NCI-H460 (cell line): ENCODE results near the gene TRABD2B. TPM values are rescaled to one million over a fixed set of nuclear protein-coding genes. Genes with fewer than 3 reads are reported as not detected.

Source experiments
- DNase-seq: peaks from one replicate; pipeline ENCODE4 v3.0.0-alpha.2; 2016; ENCODE audit warnings: low read depth; ENCODE audit errors: extremely low read depth
- total RNA-seq: library from RNA; depleted of rRNA; stranded (reverse); fragments of >200 nt; shearing (Covaris generic); gene quantifications from 2 replicates; pipeline ENCODE4 v1.2.3, GENCODE V29; 2014

Gene TRABD2B
- total RNA-seq, 1 experiment from 2014 or later: 1.3 TPM

DNA sequence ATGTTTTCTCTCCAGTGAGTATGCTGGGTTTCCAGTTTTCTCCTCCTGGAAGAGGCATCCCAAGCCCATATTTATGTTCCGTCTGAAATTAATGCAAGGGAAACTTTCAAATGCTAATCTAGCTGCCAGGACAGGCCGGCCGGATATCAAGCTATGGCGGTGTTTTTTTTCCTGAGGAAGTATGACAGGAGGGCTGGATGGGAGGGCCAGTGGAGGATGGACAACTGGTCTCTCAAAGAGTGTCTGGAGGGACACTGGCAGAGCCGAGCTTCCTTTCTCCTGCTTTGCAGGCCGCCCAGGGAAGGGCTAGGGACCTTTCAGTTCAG lies 212.7 kb downstream of the TRABD2B start:
- DNase-seq: no peak

DNA sequence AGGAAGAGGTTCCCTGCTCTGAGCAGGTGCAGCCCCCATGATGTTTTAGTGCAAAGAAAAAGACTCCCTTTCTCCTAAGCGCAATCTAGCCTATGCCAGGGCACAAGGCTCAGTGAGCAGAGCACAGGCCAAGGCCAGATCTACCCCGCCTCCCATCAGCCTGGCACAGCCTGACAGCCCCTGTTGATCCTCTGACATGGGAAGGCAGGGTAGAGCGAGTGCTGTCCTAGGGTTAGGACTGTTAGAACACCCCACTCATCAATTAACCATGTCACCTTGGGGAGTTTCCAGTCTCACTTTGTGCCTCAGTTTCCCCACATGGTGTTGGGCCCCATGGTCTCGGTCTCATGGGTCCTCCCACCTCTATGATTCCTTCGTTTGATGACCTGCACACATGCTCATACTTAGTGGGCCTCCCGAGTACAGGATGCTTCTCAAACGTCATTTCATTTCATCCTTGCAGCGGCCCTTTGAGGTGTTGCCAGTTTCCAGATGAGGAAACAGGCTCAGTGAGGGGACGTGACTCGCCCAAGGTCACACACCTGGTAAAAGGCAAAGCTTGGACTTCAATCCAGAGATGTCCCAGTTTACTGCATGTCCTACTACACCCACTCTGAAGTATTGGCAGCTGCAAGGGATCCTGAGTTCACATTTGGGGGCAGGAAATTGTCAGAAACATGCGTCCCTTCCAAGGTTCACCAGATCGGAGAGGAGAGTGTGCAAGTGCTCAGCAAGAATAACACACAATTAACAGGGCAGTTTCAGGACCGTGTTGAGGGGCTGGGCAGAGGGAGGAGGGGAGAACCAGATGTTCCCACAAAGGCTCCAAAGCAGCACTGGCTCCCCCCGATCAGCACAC lies 213.3 kb downstream of the TRABD2B start:
- no peak for DNase-seq

DNA sequence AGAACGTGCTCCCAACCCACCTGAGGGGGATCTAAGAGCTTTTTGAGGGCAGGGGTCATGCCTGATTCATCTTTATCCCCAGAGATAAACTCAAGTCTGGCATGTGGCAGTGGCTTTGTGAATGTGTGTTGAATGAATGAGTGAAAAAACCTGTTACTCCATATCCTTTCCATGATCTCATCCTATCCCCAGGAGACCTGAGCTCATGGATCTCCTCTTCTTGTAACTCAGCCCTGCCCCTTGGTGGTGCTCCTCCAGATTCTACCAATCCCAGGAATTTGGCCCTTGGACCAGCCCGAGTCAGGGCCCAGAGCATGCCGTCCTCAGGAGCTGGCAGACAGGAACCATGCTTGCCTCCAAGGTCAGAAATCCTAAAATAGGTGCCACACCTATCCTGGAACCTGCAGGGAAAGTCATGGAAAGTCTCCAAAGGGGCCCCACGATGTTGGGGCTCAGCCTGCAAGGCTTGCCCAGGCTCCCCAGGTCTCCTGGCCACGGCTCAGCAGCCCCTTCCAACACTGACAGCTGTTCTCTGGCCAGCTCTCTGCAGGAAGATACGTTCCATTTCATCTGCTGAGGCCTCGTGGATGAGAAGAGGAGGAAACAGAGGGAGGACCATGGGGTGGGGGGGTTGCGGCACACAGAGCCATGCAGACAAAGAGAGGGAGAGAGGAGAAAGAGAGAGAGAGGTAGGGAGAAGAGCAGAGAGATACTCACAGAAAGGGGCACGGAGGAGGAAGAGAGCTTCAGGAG lies 214.6 kb downstream of the TRABD2B start:
- DNase-seq: no peak

DNA sequence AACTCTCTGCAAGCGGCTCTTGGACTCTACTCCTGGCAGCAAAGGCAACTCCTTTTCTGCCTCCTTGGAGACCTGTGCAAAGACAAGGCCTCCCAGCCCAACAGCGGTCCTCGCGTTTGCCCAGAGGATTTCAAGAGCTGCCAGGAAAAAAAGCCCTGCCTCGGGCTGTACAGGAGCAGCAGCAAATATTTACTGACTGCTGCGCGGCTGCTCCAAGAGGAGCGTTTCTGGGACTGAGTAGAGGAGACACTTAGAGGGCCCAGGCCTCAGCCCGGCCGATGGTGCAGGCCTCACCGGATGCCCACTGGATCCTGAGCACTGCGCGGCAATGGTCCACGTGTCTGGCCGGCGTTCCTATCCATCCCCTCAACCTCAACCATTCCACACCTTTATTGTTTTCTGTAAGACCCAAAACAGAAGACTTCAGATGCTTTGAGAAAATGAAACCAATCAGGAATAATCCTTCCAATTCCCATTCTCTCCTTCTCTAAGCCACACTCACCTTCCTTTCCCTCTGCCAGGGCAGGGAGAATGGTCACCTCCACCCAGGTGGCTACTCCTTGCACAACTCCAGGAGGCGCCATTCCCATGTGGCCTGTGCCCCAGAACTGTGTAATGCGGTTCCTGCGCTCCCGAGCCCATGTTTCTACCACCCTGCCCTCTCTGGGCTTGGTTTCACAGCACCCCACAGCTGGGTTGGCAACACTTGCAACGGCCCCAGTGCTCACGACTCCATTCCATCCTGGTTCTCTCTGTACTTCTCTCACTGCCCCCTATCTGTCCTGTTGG lies 215.8 kb downstream of the TRABD2B start:
- no peak for DNase-seq

DNA sequence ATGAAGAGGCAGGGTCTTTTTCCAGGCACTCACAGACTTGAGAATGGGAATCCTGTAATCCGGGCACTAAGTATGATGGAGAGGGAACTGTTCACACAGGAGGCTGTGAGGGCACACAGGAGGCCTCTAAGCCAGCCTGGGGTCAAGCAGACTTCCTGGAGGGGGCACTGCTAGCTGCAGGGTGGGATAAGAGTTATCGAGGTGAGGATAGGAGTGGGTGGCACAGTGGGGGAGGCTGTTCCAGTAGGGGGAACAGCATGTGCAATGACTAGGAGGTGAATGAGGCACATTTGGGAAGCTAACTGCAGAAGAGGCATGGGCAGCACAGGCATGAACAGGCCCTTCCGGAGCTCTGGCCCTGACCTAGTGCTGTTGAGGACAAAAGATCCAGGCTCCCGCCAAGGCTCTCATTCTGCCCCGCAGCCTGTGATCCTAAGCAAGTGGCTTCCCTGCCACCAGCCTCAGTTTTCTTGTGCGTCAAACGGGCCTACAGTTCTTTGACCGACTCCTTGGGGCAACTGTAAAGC lies 216.7 kb downstream of the TRABD2B start:
- no peak for DNase-seq

DNA sequence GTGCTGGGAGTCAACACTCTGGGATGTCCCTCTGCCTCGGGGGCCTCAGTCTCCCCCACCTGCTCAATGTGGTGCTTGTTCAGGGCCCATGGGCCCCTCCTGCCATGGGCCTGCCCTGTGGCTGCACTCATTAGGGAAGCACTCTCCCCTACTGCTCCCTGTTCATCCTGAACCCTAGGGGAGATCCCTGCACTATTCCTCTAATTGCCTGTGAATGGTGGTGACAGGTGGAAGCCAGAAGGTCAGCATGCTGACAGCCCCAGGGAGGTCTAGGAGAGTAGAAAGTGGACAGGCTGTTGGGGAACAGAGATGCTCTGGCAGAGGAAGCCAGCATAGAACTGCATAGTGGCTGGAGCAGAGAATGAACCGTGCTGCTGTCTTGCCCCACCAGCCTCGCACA lies 217.6 kb downstream of the TRABD2B start:
- DNase-seq: no peak

DNA sequence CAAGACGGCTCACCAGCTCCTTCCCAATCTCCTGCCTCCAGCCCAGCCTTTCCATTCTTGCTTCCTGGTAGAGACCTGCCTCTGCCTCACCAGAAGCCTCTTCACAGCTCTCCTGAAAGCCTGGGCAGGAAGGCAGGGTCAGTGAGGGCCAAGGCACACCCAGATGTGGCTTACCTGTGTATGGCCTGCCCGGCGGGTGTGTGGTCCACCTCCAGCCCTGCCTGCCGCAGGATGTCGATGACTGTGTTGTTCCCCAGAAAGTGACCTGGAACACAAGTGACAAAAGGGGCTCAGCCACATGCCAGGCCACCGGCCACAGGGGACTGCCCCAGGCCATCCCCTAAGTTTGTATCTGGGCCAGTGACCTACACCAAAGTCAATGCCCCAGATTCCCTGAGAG lies 218.9 kb downstream of the TRABD2B start:
- no peak for DNase-seq

DNA sequence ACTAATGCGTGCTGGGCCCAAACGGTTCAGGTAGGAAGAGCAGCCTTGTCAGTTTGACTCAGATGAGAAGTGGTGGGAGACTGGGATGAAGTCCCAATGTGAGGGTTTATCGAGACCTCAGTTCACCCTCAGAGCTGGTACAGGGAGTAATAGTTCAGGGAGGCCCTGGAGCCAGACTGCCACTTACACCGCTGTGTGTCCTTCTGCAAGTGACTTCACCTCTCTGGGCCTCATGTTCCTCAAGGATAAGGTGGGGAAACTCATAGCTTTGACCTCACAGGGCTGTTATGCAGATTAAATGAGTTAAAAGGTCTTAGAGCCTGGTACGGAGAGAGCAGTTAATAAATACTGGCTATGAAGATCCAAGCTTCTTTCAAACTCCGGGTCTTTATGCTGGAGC lies 219.9 kb downstream of the TRABD2B start:
- DNase-seq: no peak

DNA sequence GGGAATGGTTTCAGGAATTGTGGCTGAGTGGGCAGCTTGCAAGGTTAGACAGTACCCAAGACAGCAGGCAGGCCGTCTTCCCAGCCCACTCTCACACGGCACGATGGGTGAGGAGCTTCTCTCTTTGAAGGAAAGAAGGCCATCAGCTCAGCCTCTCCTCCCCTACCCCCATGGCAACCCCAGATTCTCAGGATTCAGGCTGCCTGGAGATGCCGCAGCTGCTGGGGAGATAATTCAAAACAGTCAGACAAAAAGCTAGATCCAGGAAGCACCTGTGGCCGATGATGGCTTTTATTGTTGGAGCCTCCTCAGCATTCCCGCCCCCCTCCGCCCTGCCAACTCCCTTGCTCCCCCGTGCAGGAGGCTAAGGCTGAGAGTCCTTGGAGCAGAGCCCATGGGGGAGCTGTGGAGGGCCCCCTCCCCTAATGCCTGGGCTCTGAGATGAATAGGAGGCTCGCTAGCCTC lies 220.5 kb downstream of the TRABD2B start:
- DNase-seq: no peak

DNA sequence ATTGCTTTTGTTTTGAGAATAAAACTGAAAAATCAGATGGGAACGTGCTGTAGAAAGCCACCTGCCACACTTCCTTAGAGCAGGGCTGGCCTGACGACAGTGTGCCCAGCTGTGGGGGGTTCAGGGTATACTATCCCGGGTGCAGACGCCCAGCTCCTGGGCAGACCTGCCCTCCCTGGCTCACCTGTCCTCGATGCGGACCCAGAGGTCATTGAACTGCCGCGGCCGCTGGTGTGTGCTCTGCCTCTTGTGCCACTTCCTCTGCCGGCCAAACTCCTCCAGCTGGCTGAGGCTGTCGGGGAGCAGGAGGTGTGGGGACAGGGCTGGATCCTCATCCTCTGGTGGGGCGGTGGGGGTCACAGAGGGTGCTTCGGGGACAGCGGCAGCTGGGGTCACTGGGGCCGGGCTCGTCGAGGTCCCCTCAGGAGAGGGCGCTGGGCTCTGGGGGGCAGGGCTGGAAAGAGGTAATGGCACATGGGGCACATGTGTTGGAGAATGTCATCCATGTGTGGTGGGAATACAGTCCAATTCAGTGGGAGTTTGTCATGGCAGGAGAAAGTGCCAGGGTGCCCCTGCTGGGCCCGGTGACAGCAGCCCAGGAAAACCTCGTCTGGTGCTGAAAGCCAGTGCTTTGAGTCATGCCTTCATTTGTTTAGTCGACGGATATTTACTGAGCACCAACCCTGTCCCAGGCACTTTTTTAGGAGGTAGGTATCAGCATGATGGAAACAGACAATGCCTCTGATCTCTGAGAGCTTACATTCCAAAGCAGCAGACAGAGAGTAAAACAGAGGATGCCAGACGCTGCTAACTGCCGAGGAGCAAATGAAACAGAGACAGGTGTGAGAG lies 222.0 kb downstream of the TRABD2B start:
- DNase-seq: no peak

DNA sequence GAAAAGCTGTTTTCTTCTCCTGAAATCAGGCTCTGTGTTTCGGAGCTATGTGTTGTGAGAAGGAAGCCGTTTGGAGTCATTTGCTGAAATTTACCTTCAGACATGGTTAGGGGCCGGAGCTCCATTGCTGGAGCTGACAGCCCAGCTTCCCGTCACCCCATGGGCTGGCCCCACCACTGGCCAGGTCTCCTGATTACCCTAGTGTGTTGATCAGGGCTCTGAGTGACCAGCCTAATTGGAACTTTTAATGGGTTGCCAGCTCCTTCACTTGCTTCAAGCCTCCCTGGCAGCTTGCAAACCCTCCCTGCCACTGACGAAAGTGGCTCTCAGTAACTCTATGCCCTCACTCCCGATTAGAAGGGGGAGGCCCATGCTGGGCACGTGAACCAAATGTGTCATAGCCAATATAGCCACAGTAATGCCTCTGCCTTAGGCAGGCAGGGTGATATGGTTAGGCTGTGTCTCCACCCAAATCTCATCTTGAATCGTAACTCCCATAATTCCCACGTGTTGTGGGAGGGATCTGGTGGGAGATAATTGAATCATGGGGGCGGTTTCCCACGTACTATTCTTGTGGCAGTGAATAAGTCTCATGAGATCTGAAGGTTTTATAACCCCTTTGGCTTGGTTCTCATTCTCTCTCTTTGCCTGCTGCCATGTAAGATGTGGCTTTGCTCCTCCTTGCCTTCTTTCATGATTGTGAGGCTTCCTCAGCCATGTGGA lies 224.1 kb downstream of the TRABD2B start:
- no peak for DNase-seq

DNA sequence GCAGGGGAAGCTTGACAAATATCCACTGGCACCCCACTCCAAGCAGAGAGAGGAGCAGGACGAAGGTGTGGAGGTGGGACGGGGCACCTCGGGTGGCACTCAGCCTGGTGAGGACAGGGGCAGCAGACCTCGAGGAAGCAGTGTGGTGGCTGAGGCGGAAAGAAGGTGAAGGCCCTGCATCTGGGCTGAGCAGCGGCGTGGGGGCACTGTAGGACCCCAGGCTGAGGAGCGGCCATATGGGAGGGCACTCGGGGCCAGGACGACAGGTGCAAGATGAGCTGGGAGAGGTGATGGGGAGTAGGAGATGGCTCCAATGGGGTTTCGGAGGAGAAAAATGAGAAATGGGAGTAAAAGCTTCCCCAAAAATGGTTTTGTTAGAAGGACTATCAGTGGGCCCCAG lies 224.9 kb downstream of the TRABD2B start:
- DNase-seq: no peak

DNA sequence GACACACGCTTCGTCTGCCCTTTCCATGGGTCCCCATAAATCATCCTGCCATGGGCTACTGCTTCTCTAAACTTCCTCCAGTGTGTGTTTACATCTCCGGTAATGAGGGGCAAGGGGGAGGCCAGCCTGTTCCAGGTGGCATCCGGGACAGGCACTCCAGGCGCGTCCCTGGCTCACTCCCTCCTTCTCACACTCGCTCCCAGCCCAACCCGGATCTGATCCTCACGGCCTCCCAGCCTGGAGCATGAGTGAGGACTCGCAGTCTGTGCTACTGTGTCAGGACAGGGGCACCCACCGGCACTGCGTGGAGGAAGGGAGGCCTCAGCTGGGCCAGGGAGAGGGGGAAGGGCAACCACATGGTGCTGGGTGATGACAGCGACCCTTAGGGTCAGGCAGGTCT lies 225.4 kb downstream of the TRABD2B start:
- no peak for DNase-seq

DNA sequence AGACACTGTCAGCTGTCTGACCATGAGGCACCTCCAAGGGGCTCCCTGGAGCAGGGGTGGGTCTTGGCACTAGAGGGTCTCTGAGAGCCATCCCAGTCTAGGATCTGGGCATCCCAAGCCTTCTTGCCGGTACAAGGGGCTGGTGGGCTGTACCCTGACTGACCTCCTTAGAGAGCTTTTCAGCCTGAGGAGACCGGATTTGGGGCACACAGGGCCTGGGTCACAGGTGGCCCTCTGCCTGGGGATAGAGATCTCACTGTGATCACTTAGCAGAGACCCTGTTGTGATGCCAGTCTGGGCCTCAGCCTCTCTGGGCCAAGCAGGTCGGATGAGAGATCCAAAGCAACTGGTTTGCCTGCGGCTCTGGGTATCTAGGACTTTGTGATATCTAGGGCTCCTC lies 227.2 kb downstream of the TRABD2B start:
- no peak for DNase-seq

DNA sequence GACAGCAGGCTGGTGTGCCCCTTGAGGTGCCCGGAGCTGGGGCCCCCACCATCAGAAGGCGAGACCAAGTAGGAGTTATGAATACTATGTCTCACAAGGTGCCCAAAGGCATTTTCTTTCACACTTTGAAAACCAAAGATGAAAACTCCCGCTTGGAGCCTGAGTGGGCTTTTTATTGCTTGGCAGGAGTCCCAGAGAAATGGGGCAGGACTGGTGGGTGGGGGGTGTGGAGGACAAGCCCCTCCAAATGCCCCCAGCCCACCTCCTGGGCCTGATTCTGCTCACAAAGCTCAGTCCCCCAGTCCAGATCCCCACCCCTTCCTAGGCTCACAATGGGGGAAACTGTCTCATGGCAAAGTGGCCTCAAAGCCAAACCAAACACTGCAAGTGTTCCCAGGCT lies 227.9 kb downstream of the TRABD2B start:
- DNase-seq: no peak

DNA sequence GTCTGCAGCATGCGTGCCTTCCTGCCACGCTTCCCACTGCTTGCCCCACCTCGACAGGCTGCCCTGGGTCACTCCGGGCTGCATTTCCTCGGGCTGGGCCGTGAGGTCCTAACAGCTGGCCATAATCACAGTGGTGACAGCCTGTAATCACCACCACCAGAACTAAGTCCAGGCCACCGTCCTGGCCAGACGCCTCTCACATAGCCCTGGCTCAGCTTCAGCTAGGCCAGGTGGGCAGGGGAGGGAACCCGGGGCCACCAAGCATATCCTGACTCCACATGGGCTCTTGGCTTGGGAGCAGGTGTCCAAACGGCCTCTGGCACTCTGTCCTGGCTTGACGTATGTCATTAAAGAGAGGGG lies 229.5 kb downstream of the TRABD2B start:
- DNase-seq: no peak

DNA sequence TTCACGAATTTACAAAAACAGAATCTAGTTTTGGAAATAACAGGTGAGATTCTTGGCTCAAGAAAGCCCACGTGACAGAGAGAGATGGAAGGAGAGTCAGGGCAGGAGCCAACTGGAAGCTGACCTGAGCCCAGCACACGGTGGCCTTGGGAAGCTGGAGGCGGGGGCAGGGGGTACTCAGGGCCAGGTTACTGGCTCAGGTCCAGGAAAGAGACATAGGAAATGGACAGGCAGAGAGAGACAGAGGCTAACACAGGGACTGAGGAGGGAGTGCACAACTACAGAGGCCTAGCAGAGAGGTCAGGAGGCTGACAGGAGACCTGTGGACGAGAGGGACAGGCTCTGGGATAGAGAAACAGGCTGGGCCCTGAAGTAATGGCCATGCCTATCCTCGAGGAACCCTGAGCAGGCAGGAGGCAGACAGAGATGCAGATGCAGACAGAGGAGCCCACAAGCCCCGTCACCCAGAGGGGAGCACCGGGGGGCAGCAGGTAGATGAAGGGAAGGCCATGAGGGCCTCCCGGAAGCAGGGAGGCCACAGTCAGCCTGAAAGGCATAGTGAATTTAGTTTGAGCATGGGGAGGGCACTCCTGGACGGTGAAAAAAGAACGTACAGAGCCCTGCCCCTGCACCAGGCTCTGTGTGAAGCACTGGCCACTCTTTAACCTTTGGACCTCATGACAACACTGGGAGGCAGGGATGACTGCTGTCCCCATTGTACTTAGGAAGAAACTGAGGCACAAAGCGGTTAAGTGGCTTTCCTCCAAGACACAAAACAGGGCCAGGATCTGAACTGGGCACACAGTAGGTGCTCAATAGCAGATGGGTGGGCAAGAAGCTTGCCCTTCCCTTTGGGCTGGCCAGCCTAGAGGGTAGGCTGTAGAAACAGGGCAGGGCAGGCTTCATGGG lies 230.1 kb downstream of the TRABD2B start:
- DNase-seq: no peak

DNA sequence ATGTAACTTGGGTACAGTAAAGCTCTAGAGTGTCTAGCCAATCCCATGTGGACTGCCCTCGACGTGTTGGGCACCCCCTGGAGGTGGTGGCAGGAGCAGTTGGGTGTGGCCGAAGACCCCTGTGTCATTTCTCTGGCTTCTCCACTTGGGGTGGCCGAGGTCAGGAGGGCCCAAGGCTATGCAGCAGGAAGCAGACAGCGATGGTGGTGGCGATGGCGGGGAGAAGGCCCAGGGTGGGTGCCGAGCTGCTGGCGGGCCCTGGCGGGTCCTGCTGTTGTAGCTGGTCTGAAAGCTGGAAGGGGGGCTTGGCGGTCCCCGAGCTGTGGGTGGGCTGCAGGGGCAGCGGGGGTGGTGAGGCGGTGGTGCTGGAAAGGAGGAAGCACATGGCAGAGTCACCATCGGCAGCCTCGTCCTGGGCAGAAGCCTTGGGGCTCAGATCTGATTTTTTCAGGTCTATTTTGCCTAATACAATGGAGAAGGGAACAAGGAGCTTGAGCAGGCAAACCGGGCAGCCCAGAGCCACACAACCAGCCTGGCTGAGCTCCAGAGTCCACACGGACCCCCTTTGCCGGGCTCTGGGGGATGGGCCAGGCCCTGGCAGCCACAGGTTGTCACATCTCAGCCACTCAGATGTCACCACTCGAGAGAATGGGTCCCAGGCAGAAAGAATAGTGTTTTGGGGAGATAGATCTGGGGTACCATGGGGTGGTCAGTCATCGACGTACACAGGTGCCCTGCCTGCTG lies 231.3 kb downstream of the TRABD2B start:
- no peak for DNase-seq
